ENCODE measurements around the gene TMOD3.

GRCh38 chr15:51866161-51866560 lies 36.7 kb downstream of the TMOD3 start:
- TF ChIP-seq POLR2AphosphoS5 (IDR thresholded peaks at IDR 0.05; ENCODE audit: borderline replicate concordance, low read depth, low read length) (no peak), EZH2 (IDR thresholded peaks at IDR 0.05) (no peak)
